ENCODE measurements around the gene SLC6A3.

Gene SLC6A3

DNA sequence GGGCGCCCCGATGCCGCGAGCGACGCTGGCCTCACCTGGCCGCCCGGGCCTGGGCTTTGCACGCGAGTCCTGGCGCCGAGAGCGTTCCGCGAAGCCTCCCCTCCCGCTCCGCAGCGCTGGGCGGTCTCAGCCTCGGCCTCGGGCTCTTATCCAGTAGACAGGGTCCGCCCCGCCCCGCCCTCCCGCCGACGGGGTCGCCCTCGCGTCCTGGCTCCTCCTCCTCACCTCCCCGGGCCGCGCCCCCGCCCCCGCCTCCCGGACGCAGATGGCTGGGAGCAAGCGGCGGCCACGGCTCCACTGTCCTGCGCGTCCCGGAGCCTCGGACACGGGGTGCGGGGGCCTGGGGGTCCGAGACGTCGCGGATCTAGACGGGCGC is at the start of gene SLC6A3:
Gene SLC6A3 (minus strand): TSS at position 128 of the 376 bp plus-strand sequence. CDS start 2,243 bp downstream, outside the sequence.
- Histone ChIP-seq H3K27ac (ENCODE audit: low read depth, low read length) (no peak within 1 kb of the TSS), H3K9ac (ENCODE audit: low read length) (no peak within 1 kb of the TSS), H3K27me3 (ENCODE audit: control insufficient read depth in 1 of 2, insufficient read depth in 2 of 2, low read length in 2 of 2) (peaks cover 18 to 63% of the 10 kb centered on the region in 2 donors), H3K9me3 (ENCODE audit: low read length) (no peaks in the 10 kb centered on the region), H3K36me3 (ENCODE audit: insufficient read depth, low read length) (no peaks in the 10 kb centered on the region), H3K4me1 (ENCODE audit: insufficient read depth, low read length) (no peaks in the 10 kb centered on the region), H3K4me3 (ENCODE audit: low read depth in 1 of 2, low read length in 2 of 2) (no peak within 1 kb of the TSS)

DNA sequence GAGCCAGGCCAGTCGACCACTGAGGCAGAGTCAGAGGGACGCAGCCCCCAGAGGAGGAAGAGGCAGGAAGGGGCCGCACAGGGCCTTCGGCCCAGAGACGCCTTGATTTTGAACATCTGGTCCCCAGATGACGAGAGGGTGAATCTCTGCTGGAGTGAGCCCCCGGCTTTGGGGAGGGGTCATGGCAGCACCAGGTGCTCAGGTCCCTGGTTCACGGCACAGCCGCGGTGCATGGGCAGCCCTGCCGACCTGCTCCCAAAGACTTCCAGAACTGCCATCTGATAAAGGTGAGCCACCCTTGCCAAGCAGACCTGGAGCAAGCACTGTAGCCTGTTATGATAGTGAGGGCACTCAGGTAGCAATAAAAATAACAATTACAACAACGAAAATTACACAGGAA is 48.7 kb upstream of the SLC6A3 start:
- no peaks in the 10 kb centered on the region for H3K27me3 ChIP-seq (ENCODE audit: control insufficient read depth in 1 of 2, insufficient read depth in 2 of 2, low read length in 2 of 2)
- H3K27ac ChIP-seq (ENCODE audit: low read depth, low read length): no peak overlapping the region
- H3K9ac ChIP-seq (ENCODE audit: low read length): no peak overlapping the region
- H3K4me3 ChIP-seq (ENCODE audit: low read depth in 1 of 2, low read length in 2 of 2): no peak overlapping the region
- H3K9me3 ChIP-seq (ENCODE audit: low read length): no peaks in the 10 kb centered on the region
- H3K4me1 ChIP-seq (ENCODE audit: insufficient read depth, low read length): peaks cover 11% of the 10 kb centered on the region
- H3K36me3 ChIP-seq (ENCODE audit: insufficient read depth, low read length): peaks cover 38% of the 10 kb centered on the region

DNA sequence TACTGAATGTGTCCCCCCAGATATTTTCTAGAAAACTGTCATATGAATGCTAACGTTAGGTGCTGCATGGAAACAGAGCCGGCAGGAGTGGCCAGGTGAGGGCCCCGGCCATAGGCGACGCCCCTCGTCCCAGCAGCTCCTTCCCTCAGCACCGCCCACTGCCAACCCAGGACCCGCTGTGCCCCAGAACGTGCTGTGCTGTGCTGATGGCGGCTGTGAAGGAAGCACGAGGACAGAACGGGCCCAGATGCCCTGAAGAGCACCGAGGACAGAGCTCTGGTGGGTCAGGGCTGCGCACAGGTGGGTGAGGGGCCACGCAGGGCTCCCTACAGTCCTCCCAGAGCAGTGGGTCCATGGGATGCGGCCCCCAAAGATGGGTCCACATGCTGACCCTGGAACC is 48.2 kb upstream of the SLC6A3 start:
- no peaks in the 10 kb centered on the region for H3K9me3 ChIP-seq (ENCODE audit: low read length)
- H3K4me3 ChIP-seq (ENCODE audit: low read depth in 1 of 2, low read length in 2 of 2): no peak overlapping the region
- H3K9ac ChIP-seq (ENCODE audit: low read length): no peak overlapping the region
- H3K4me1 ChIP-seq (ENCODE audit: insufficient read depth, low read length): peaks cover 11% of the 10 kb centered on the region
- H3K27me3 ChIP-seq (ENCODE audit: control insufficient read depth in 1 of 2, insufficient read depth in 2 of 2, low read length in 2 of 2): no peaks in the 10 kb centered on the region
- H3K27ac ChIP-seq (ENCODE audit: low read depth, low read length): no peak overlapping the region
- H3K36me3 ChIP-seq (ENCODE audit: insufficient read depth, low read length): peaks cover 38% of the 10 kb centered on the region

DNA sequence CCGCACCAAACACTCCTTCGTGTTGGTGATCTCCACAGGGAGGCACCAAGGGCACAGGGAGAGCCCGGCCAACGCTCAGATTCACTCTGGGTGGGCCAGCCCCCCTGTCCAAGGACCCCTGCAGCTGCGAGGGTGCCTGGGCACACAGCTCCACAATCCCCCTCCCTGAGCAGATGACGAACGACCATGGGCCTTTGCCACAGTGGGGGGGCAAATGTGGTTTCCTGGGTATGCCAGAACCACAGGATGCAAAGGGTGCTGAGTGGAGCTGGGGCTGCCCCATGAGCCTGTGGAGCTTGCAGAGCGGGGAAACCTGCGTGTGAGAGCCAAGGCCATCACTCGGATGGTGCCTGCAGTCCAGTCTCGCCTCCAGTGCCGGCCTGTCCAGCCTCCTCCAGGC is 47.5 kb upstream of the SLC6A3 start:
- Histone ChIP-seq H3K9ac (ENCODE audit: low read length) (no peak overlapping the region), H3K4me1 (ENCODE audit: insufficient read depth, low read length) (peaks cover 11% of the 10 kb centered on the region), H3K9me3 (ENCODE audit: low read length) (no peaks in the 10 kb centered on the region), H3K27ac (ENCODE audit: low read depth, low read length) (no peak overlapping the region), H3K4me3 (ENCODE audit: low read depth in 1 of 2, low read length in 2 of 2) (no peak overlapping the region), H3K36me3 (ENCODE audit: insufficient read depth, low read length) (peaks cover 40% of the 10 kb centered on the region), H3K27me3 (ENCODE audit: control insufficient read depth in 1 of 2, insufficient read depth in 2 of 2, low read length in 2 of 2) (no peaks in the 10 kb centered on the region)

DNA sequence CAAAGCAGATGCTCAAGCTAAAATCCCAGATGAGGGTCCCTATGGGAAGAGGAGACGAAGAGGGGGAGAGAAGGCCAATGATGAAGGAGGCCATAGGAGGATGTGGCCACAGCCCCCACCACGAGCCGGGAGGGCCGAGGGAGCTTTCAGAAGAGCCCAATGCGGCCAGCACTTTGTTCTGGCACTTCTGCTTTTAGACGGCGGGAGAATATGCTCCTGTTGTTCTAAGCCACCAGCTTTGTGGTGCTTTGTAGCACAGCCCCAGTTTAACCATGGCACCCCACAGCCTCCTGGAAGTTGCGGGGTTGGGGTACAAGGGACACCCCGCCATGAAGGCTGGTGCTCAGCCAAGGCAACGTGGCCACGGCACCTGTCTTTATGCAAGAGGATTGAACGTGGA is 45.1 kb upstream of the SLC6A3 start:
- Histone ChIP-seq H3K27ac (ENCODE audit: low read depth, low read length) (no peak overlapping the region), H3K9ac (ENCODE audit: low read length) (no peak overlapping the region), H3K9me3 (ENCODE audit: low read length) (no peaks in the 10 kb centered on the region), H3K27me3 (ENCODE audit: control insufficient read depth in 1 of 2, insufficient read depth in 2 of 2, low read length in 2 of 2) (no peaks in the 10 kb centered on the region), H3K36me3 (ENCODE audit: insufficient read depth, low read length) (peaks cover 62% of the 10 kb centered on the region), H3K4me3 (ENCODE audit: low read depth in 1 of 2, low read length in 2 of 2) (no peak overlapping the region), H3K4me1 (ENCODE audit: insufficient read depth, low read length) (no peaks in the 10 kb centered on the region)

DNA sequence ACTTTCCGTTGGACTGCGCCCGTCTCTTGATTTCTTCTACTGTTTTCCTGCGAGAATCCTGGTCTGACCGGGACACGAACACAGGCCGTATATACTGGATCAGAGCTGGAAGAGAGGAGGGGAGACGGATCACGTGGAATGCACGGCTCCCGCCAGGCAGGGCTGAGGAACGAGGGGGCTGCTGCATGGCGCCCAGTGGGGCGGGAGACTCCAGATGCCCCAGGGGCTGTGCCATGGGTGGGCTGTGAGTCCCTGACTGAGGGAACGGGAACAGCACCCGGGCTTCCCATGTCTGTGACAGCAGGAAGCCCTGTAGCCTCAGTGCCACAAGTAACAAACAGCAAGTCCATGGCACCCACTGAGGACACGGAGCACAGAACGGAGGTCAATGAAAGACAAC is 44.5 kb upstream of the SLC6A3 start:
- H3K27me3 ChIP-seq (ENCODE audit: control insufficient read depth in 1 of 2, insufficient read depth in 2 of 2, low read length in 2 of 2): no peaks in the 10 kb centered on the region
- no peaks in the 10 kb centered on the region for H3K4me1 ChIP-seq (ENCODE audit: insufficient read depth, low read length)
- no peak overlapping the region for H3K9ac ChIP-seq (ENCODE audit: low read length)
- H3K9me3 ChIP-seq (ENCODE audit: low read length): no peaks in the 10 kb centered on the region
- H3K4me3 ChIP-seq (ENCODE audit: low read depth in 1 of 2, low read length in 2 of 2): no peak overlapping the region
- no peak overlapping the region for H3K27ac ChIP-seq (ENCODE audit: low read depth, low read length)
- peaks cover 62% of the 10 kb centered on the region for H3K36me3 ChIP-seq (ENCODE audit: insufficient read depth, low read length)

DNA sequence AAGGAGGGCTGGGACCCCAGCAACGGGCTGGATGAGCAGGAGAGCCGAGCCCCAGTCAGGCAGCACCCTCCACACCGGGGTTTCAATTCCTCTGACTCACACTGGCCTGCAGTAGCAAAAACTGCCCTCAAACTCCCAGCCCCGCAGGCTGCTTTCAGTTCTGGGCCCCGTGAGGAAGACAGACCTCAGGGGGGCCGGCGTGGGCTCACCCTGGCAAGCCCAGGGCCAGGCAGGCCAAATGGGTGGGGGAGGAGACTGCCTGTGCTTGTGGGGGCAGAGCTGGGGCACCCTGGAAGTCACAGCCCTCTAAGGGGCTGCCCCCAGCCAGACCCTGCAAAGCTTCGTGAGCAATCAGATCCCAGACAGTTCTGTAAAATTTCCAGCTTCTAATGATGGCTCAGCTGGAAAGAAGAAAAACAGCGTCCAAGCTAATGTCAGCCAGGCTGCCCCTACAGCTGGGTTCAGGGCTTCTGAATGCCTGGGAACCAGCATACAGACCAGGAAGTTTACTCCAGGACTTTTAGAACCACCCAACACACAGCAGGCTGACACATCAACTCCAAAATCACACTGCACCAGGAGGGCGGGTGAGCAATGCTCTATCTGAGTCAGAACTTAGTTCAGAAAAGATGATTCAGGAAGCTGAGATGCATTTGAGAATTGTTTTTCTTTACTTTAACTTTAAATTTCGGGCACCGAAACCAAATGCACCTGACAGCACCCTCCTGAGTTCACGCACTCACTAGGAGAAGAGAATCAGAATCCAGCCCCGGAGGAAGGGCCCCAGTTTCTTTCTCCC is 43.8 kb upstream of the SLC6A3 start:
- Histone ChIP-seq H3K4me1 (ENCODE audit: insufficient read depth, low read length) (no peaks in the 10 kb centered on the region), H3K9ac (ENCODE audit: low read length) (no peak overlapping the region), H3K27me3 (ENCODE audit: control insufficient read depth in 1 of 2, insufficient read depth in 2 of 2, low read length in 2 of 2) (no peaks in the 10 kb centered on the region), H3K27ac (ENCODE audit: low read depth, low read length) (no peak overlapping the region), H3K4me3 (ENCODE audit: low read depth in 1 of 2, low read length in 2 of 2) (no peak overlapping the region), H3K36me3 (ENCODE audit: insufficient read depth, low read length) (peaks cover 62% of the 10 kb centered on the region), H3K9me3 (ENCODE audit: low read length) (no peaks in the 10 kb centered on the region)

DNA sequence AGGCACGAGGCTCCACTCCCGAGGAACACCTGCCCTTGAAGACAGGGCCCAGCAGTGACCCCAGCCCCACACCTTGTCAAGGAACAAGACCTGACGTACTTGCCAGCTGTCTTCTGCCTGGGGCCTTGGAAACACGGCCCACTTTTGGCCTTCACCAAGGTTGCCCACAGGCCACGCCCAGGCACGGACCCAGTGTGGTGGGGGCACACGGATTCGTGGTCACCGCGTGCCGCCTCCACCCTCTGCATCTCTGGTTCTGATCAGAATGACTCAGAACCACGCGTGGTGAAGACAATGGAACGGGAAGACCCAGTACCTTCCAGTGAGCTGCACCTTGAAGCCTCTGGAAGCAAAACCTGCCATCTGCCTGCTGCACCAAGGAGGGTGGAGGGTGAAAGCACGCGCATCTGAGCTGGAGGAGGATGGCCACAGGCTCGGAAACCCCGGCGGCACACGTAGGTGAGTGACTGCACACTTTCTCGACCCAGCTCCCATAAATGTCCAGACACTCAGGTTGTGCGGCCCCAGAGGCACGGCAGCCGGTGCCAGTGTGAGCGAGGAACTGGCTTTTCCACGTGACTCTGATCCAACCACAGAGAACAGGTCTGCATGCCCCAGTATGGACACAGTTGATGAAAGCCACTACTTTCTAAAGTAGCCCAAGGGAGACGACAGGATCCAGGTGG is 42.0 kb upstream of the SLC6A3 start:
- Histone ChIP-seq H3K4me1 (ENCODE audit: insufficient read depth, low read length) (no peaks in the 10 kb centered on the region), H3K27me3 (ENCODE audit: control insufficient read depth in 1 of 2, insufficient read depth in 2 of 2, low read length in 2 of 2) (no peaks in the 10 kb centered on the region), H3K27ac (ENCODE audit: low read depth, low read length) (no peak overlapping the region), H3K9ac (ENCODE audit: low read length) (no peak overlapping the region), H3K9me3 (ENCODE audit: low read length) (no peaks in the 10 kb centered on the region), H3K4me3 (ENCODE audit: low read depth in 1 of 2, low read length in 2 of 2) (no peak overlapping the region), H3K36me3 (ENCODE audit: insufficient read depth, low read length) (peaks cover 46% of the 10 kb centered on the region)

DNA sequence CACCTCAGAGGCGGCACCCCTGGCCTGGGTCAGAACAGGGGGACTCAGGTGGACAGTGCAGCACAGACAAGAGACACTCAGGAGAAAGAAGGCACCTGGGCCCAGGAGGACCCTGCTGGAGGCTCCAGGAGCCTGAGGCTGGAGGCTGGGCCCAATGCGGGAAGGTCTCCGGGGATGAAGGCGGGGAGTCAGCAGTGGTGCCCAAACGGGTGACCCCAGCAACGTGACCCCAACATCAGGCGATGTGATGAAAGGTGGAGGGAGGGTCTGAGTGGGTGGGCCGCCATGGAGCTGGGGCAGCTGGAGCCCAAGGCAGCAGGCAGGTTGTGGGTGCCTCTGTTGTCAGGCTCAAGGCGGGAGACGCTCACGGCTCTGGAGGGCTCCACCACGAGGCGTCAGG is 41.0 kb upstream of the SLC6A3 start:
- Histone ChIP-seq H3K9me3 (ENCODE audit: low read length) (no peaks in the 10 kb centered on the region), H3K27ac (ENCODE audit: low read depth, low read length) (no peak overlapping the region), H3K9ac (ENCODE audit: low read length) (no peak overlapping the region), H3K27me3 (ENCODE audit: control insufficient read depth in 1 of 2, insufficient read depth in 2 of 2, low read length in 2 of 2) (no peaks in the 10 kb centered on the region), H3K4me3 (ENCODE audit: low read depth in 1 of 2, low read length in 2 of 2) (no peak overlapping the region), H3K36me3 (ENCODE audit: insufficient read depth, low read length) (peaks cover 42% of the 10 kb centered on the region), H3K4me1 (ENCODE audit: insufficient read depth, low read length) (no peaks in the 10 kb centered on the region)

DNA sequence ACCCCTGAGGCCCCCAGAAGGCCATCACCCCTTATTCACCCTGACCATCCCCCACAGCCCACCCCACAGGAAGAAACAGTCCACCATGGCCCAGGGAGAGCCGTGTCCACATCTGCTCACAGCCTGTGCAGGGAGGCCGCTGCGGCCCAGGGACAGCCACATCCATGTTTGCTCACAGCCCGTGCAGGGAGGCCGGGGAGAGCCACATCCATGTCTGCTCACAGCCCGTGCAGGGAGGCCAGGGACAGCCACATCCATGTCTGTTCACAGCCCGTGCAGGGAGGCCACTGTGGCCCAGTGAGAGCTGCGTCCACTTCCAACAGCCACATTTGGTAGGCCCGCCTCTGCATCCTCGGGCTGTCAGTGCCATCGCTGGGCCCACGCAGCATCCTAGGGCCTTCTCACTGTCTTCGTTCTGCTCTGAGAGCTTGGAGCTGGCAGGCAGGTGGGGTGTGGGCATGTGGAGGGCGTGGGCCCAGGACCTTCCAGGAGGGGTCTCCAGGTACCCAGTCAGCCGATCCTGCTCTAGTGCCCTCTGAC is 40.4 kb upstream of the SLC6A3 start:
- H3K27ac ChIP-seq (ENCODE audit: low read depth, low read length): no peak overlapping the region
- H3K4me3 ChIP-seq (ENCODE audit: low read depth in 1 of 2, low read length in 2 of 2): no peak overlapping the region
- H3K4me1 ChIP-seq (ENCODE audit: insufficient read depth, low read length): no peaks in the 10 kb centered on the region
- peaks cover 36% of the 10 kb centered on the region for H3K36me3 ChIP-seq (ENCODE audit: insufficient read depth, low read length)
- no peaks in the 10 kb centered on the region for H3K27me3 ChIP-seq (ENCODE audit: control insufficient read depth in 1 of 2, insufficient read depth in 2 of 2, low read length in 2 of 2)
- no peak overlapping the region for H3K9ac ChIP-seq (ENCODE audit: low read length)
- no peaks in the 10 kb centered on the region for H3K9me3 ChIP-seq (ENCODE audit: low read length)

DNA sequence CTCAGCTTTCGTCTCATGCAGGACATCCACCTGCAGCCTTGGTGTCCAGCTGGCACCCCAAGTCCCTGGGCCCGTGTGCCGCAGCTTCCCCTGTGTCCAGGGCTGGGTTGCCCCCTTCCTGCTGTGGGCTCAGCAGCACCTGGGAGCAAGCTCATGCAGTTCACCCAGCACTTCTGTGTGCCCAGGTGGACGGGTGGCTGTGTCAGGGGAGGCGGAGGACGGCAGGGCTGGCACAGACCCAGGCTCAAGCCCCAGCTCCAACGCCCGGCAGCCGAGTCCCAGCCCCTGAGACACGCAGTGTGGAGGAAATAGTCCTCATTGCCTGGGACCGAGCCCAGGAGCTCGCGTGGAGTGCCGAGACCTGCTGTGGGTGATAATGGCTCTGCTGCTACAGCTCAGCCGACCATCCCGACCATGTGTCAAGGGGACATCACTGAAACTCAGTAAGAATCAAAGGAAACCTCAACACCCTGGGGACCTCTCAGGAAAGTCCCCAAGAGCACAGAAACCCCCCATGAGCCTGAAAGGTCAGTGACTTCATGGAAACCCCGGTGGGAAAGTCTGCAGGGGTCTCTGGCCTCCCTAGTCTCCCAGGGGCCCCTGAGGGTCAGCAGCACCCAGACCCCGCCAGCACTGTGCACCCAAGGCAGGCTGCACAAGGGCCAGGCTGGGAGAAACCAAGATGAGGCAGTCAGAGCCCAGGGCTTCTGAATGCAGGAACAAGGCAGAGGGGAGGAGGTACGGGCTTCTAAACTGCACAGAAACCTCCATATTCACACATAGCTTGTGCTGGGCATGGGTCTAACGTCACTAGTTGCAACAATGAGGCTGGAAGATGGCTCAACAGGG is 39.7 kb upstream of the SLC6A3 start:
- H3K9ac ChIP-seq (ENCODE audit: low read length): no peak overlapping the region
- H3K4me3 ChIP-seq (ENCODE audit: low read depth in 1 of 2, low read length in 2 of 2): no peak overlapping the region
- no peaks in the 10 kb centered on the region for H3K4me1 ChIP-seq (ENCODE audit: insufficient read depth, low read length)
- H3K9me3 ChIP-seq (ENCODE audit: low read length): no peaks in the 10 kb centered on the region
- H3K27ac ChIP-seq (ENCODE audit: low read depth, low read length): no peak overlapping the region
- peaks cover 30% of the 10 kb centered on the region for H3K36me3 ChIP-seq (ENCODE audit: insufficient read depth, low read length)
- no peaks in the 10 kb centered on the region for H3K27me3 ChIP-seq (ENCODE audit: control insufficient read depth in 1 of 2, insufficient read depth in 2 of 2, low read length in 2 of 2)
